ENCODE measurements around the gene MYO9A. TPM values are rescaled to one million over a fixed set of nuclear protein-coding genes. Genes with fewer than 3 reads are reported as not detected.

The MYO9A gene
- total RNA-seq, 1 experiment from 2014 or later: 34.0 TPM

- Histone ChIP-seq H3K4me3 (no peak overlapping the region), H4K20me1 (ENCODE audit: insufficient read depth) (no peaks in the 10 kb centered on the region), H2AFZ (no peak overlapping the region), H3K9me2 (ENCODE audit: insufficient read depth) (no peaks in the 10 kb centered on the region; the same call in 1 of the 2 replicates), H3K27ac (no peak overlapping the region), H3K4me1 (replicated peaks; ENCODE audit: insufficient read depth) (no peaks in the 10 kb centered on the region), H3K79me2 (ENCODE audit: low read depth) (no peaks in the 10 kb centered on the region), H3F3A (ENCODE audit: insufficient read depth, low read depth) (0 out of 2 replicates have a peak, but pooled peaks cover 4% of the 10 kb centered on the region), H3K4me2 (no peak overlapping the region), H3K36me3 (ENCODE audit: low read depth) (no peaks in the 10 kb centered on the region), H3K9me3 (ENCODE audit: insufficient read depth, low read depth) (no peaks in the 10 kb centered on the region), H3K27me3 (ENCODE audit: insufficient read depth, low read depth) (no peaks in the 10 kb centered on the region)
- CTCF ChIA-PET: no interaction called here
- POLR2A ChIA-PET (ENCODE audit: unreplicated experiment): no interaction called here
- DNase-seq: no peak
- no peak for TF ChIP-seq EZH2 (IDR thresholded peaks at IDR 0.05; ENCODE audit: low read depth)
- TF ChIP-seq, protein P1, sequence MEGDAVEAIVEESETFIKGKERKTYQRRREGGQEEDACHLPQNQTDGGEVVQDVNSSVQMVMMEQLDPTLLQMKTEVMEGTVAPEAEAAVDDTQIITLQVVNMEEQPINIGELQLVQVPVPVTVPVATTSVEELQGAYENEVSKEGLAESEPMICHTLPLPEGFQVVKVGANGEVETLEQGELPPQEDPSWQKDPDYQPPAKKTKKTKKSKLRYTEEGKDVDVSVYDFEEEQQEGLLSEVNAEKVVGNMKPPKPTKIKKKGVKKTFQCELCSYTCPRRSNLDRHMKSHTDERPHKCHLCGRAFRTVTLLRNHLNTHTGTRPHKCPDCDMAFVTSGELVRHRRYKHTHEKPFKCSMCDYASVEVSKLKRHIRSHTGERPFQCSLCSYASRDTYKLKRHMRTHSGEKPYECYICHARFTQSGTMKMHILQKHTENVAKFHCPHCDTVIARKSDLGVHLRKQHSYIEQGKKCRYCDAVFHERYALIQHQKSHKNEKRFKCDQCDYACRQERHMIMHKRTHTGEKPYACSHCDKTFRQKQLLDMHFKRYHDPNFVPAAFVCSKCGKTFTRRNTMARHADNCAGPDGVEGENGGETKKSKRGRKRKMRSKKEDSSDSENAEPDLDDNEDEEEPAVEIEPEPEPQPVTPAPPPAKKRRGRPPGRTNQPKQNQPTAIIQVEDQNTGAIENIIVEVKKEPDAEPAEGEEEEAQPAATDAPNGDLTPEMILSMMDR (conservative IDR thresholded peaks at IDR 0.05): no peak
- no TSS peak for BruUV-seq (replicated peaks)
- intact Hi-C loops (cut with micrococcal nuclease; ENCODE audit: unreplicated experiment): no loop called here
Observed at GRCh38 chr15:72070817-72071447, 47.0 kb downstream of the MYO9A start.

DNA sequence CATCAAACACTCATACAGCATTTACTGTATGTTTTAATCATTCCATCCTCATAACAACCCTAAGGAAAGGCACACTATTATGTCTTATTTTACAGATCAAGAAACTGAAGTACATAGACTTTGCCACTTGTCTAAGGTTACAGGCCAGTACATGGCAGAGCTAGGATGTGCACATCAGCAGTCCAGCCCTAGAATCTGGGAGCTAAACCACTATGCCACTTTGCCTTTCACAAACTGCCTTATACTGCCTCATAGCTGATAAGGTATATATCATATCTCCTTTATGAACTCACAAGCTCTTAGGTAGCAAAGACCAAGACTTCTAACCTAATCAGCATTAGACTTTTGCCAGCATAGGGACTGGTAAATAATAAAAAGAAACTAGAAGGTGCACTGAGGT is 49.1 kb downstream of the MYO9A start:
- H4K20me1 ChIP-seq (ENCODE audit: insufficient read depth): no peaks in the 10 kb centered on the region
- no peak overlapping the region for H2AFZ ChIP-seq
- POLR2A ChIA-PET (ENCODE audit: unreplicated experiment): no interaction called here
- no peak overlapping the region for H3K4me2 ChIP-seq
- no peak overlapping the region for H3K27ac ChIP-seq
- H3K79me2 ChIP-seq (ENCODE audit: low read depth): no peaks in the 10 kb centered on the region
- H3K9me2 ChIP-seq (ENCODE audit: insufficient read depth): no peaks in the 10 kb centered on the region
- no peaks in the 10 kb centered on the region for H3K36me3 ChIP-seq (ENCODE audit: low read depth)
- H3F3A ChIP-seq (ENCODE audit: insufficient read depth, low read depth): 0 out of 2 replicates have a peak, but pooled peaks cover 4% of the 10 kb centered on the region
- no peaks in the 10 kb centered on the region for H3K4me1 ChIP-seq (replicated peaks; ENCODE audit: insufficient read depth)
- H3K27me3 ChIP-seq (ENCODE audit: insufficient read depth, low read depth): no peaks in the 10 kb centered on the region
- BruUV-seq (replicated peaks): no TSS peak
- intact Hi-C loops (cut with micrococcal nuclease; ENCODE audit: unreplicated experiment): no loop called here
- no peak for DNase-seq
- H3K4me3 ChIP-seq: no peak overlapping the region
- CTCF ChIA-PET: interaction anchor here (0.6 kb wide), 1 partner anchor 235 kb away, joined by 3 read pairs; no protein-coding TSS in a partner anchor
- no peaks in the 10 kb centered on the region for H3K9me3 ChIP-seq (ENCODE audit: insufficient read depth, low read depth)
- TF ChIP-seq, protein P1 (conservative IDR thresholded peaks at IDR 0.05): no peak
- TF ChIP-seq EZH2 (IDR thresholded peaks at IDR 0.05; ENCODE audit: low read depth): no peak

DNA sequence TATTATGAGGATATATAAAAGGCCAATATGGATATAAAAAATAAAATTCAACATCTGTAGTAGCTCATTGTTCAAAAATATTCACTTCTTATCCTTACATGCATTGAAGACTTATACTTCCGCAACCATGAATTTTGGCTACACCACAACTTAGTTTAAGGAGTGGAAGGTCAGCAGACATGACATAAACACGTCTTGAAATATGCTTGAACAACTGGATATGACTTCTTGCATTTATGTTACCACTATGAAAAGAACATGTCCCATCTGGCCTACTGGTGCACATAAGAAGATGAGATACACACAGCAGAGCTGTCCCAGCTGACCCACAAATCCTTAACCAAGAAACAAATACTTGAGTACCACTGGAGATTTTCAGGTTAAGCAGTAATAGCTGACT is 52.1 kb downstream of the MYO9A start:
- H3K36me3 ChIP-seq (ENCODE audit: low read depth): no peaks in the 10 kb centered on the region
- no peaks in the 10 kb centered on the region for H3K79me2 ChIP-seq (ENCODE audit: low read depth)
- H3K9me3 ChIP-seq (ENCODE audit: insufficient read depth, low read depth): no peaks in the 10 kb centered on the region
- no peaks in the 10 kb centered on the region for H3K4me1 ChIP-seq (replicated peaks; ENCODE audit: insufficient read depth)
- no peaks in the 10 kb centered on the region for H3K9me2 ChIP-seq (ENCODE audit: insufficient read depth)
- H3K4me2 ChIP-seq: no peak overlapping the region
- no peak overlapping the region for H3K4me3 ChIP-seq
- POLR2A ChIA-PET (ENCODE audit: unreplicated experiment): no interaction called here
- CTCF ChIA-PET: no interaction called here
- no peak overlapping the region for H2AFZ ChIP-seq
- H3F3A ChIP-seq (ENCODE audit: insufficient read depth, low read depth): 0 out of 2 replicates have a peak, but pooled peaks cover 4% of the 10 kb centered on the region
- no peaks in the 10 kb centered on the region for H3K27me3 ChIP-seq (ENCODE audit: insufficient read depth, low read depth)
- H3K27ac ChIP-seq: no peak overlapping the region
- intact Hi-C loops (cut with micrococcal nuclease; ENCODE audit: unreplicated experiment): no loop called here
- no peak for TF ChIP-seq EZH2 (IDR thresholded peaks at IDR 0.05; ENCODE audit: low read depth)
- TF ChIP-seq, protein P1 (conservative IDR thresholded peaks at IDR 0.05): no peak
- BruUV-seq (replicated peaks): no TSS peak
- H4K20me1 ChIP-seq (ENCODE audit: insufficient read depth): no peaks in the 10 kb centered on the region
- no peak for DNase-seq
